ENCODE data around the gene BTBD18.

DNA sequence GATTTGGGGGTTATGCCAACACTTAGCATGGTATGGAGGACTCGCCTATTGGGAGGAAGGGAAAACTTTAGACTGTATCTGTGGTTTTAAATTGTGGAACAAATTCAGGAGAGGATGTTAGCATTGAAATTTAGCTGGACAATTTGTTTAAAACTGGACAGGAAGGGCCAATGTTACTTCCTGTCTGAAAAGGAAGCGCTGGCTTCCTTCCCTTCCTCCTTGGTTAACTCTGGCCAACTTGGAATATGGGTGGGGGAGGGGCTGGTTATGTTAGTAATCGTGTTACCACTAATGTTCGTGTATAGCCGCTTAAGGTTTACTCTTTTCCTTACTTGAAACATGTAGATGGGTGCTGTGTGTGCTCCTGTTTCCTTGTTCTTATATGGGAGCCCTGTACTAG is 23.9 kb upstream of the BTBD18 start:
- TF ChIP-seq POLR2A (IDR thresholded peaks at IDR 0.05) (no peak), POLR2AphosphoS5 (IDR thresholded peaks at IDR 0.05) (no peak), EP300 (IDR thresholded peaks at IDR 0.05) (no peak)
- TF ChIP-seq, protein P1, sequence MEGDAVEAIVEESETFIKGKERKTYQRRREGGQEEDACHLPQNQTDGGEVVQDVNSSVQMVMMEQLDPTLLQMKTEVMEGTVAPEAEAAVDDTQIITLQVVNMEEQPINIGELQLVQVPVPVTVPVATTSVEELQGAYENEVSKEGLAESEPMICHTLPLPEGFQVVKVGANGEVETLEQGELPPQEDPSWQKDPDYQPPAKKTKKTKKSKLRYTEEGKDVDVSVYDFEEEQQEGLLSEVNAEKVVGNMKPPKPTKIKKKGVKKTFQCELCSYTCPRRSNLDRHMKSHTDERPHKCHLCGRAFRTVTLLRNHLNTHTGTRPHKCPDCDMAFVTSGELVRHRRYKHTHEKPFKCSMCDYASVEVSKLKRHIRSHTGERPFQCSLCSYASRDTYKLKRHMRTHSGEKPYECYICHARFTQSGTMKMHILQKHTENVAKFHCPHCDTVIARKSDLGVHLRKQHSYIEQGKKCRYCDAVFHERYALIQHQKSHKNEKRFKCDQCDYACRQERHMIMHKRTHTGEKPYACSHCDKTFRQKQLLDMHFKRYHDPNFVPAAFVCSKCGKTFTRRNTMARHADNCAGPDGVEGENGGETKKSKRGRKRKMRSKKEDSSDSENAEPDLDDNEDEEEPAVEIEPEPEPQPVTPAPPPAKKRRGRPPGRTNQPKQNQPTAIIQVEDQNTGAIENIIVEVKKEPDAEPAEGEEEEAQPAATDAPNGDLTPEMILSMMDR (IDR thresholded peaks at IDR 0.05): no peak
